Measurements from ENCODE around the gene LPIN2. TPM values are rescaled to one million over a fixed set of nuclear protein-coding genes. Genes with fewer than 3 reads are reported as not detected.

LPIN2 gene
- total RNA-seq, 3 donors from 2014 or later (not counting 1 experiment from before 2014, with no cell fraction given), result 32.9 to 58.8 (median 57.1) TPM

DNA sequence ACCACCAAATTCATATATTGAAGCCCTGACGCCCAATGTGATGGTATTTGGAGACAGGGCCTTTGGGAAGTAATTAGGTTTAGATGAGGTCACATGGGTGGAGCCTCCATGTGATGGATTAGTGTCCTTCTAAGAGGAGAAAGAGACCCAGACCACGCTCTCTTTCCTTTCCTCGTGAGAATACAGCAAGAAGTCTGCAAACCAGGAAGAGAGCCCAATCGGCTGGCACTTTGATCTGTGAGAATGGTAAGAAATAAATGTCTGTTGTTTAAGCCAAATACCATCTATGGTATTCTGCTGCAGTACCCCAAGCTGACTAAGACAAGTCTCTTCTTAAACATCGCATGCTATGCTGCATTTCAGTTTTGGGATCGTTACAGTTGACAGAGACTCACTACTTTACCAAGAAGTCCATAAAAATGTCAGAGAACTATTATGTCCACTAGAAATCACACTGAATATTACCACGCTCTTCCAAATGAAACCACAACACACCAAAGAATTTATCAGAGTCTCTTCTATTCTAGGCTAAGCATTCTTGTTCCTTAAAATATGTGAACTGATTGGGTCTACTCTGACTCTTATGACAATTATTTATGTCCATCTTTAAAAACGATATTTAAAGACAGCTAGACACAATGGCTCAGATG, 48.5 kb downstream of the LPIN2 start:
- Mint-ChIP-seq H3K9me3 (no peaks in the 10 kb centered on the region), H3K4me1 (peaks cover 66 to 79% of the 10 kb centered on the region in 2 donors), H3K4me3 (peak overlapping the region; percentile 61), H3K27ac (peak overlapping the region; percentile 48 to 98), H3K36me3 (no peaks in the 10 kb centered on the region), H3K27me3 (ENCODE audit: low read depth in 2 of 2) (no peaks in the 10 kb centered on the region)
- Histone ChIP-seq H3K4me1 (ENCODE audit: control insufficient read depth, insufficient read depth, low read length) (peaks cover 70% of the 10 kb centered on the region), H3K36me3 (ENCODE audit: control insufficient read depth, insufficient read depth, low read length) (no peaks in the 10 kb centered on the region), H3K9me3 (ENCODE audit: control insufficient read depth, insufficient read depth, low read length) (no peaks in the 10 kb centered on the region), H3K27me3 (ENCODE audit: control insufficient read depth, insufficient read depth, low read length) (no peaks in the 10 kb centered on the region), H3K4me3 (ENCODE audit: low read length) (no peak overlapping the region), H3K27ac (ENCODE audit: low read length) (peak overlapping the region; percentile 13)
- intact Hi-C loops (cut with micrococcal nuclease), result loop anchor here (5.0 kb wide), 1 partner anchor 638 kb away; no protein-coding TSS in a partner anchor
- WGBS (ENCODE audit: insufficient coverage), result 84% methylated on average over 7 of the region's 8 CpGs
- peak in 1 of 2 donors; percentile 54 for DNase-seq
- TF ChIP-seq, protein P1, sequence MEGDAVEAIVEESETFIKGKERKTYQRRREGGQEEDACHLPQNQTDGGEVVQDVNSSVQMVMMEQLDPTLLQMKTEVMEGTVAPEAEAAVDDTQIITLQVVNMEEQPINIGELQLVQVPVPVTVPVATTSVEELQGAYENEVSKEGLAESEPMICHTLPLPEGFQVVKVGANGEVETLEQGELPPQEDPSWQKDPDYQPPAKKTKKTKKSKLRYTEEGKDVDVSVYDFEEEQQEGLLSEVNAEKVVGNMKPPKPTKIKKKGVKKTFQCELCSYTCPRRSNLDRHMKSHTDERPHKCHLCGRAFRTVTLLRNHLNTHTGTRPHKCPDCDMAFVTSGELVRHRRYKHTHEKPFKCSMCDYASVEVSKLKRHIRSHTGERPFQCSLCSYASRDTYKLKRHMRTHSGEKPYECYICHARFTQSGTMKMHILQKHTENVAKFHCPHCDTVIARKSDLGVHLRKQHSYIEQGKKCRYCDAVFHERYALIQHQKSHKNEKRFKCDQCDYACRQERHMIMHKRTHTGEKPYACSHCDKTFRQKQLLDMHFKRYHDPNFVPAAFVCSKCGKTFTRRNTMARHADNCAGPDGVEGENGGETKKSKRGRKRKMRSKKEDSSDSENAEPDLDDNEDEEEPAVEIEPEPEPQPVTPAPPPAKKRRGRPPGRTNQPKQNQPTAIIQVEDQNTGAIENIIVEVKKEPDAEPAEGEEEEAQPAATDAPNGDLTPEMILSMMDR (IDR thresholded peaks at IDR 0.05), result no peak
- ATAC-seq, result no peak

Other genes with a start within 250 kb of the LPIN2 start
- 10 to 100 TPM in 1 of 3 donors, 1 to 10 TPM in 2; 8.4 to 25.6 (median 9.8) TPM for gene EMILIN2, start 166.1 kb downstream of the LPIN2 start, total RNA-seq
- gene MYOM1, start 206.8 kb upstream of the LPIN2 start, total RNA-seq, result 1 to 10 TPM; 1.7 to 5.8 (median 3.0) TPM
- 100 to 1,000 TPM; 532 to 652 (median 572) TPM for gene MYL12A, start 234.7 kb upstream of the LPIN2 start, total RNA-seq
- gene MYL12B, start 249.0 kb upstream of the LPIN2 start, total RNA-seq, result 100 to 1,000 TPM; 204 to 214 (median 210) TPM

Measured in natural killer cell (primary cell).